ENCODE results near the gene NANS.

DNA sequence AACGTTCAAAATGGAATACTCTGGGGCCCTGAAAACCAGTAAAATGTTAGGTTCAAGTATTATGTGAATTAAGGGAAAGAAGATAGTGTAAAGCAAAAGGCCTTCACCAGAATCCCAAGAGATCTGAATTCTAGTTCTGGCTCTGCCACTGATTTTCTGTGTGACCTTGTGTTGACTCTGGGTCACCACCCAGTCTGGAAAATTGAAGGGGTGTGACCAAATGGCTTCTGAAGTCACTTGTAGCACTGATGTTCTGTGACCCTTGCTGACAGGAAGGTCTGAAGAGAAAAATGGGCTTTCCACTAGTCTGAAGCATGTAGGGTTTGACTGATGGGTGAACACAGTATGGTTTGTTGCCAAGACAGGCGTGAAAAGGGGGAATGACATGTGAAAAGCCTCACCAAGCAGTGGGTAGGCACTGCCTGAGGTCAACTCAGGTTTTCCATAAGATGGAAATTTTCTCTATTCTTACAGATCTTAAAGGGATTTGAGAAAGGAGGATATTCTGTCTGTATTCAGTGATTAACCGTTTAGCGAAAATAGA, 40.3 kb upstream of the NANS start:
- TF ChIP-seq, protein P1, sequence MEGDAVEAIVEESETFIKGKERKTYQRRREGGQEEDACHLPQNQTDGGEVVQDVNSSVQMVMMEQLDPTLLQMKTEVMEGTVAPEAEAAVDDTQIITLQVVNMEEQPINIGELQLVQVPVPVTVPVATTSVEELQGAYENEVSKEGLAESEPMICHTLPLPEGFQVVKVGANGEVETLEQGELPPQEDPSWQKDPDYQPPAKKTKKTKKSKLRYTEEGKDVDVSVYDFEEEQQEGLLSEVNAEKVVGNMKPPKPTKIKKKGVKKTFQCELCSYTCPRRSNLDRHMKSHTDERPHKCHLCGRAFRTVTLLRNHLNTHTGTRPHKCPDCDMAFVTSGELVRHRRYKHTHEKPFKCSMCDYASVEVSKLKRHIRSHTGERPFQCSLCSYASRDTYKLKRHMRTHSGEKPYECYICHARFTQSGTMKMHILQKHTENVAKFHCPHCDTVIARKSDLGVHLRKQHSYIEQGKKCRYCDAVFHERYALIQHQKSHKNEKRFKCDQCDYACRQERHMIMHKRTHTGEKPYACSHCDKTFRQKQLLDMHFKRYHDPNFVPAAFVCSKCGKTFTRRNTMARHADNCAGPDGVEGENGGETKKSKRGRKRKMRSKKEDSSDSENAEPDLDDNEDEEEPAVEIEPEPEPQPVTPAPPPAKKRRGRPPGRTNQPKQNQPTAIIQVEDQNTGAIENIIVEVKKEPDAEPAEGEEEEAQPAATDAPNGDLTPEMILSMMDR (conservative IDR thresholded peaks at IDR 0.05; ENCODE audit: low read length): no peak
- no peak for TF ChIP-seq EZH2phosphoT487 (IDR thresholded peaks at IDR 0.05; ENCODE audit: borderline replicate concordance)
